Mucosa of descending colon (tissue), 3 donors: ENCODE data around the gene ELF5. TPM values are rescaled to one million over a fixed set of nuclear protein-coding genes. Genes with fewer than 3 reads are reported as not detected.
A peak's percentile ranks its signal among the peaks of the same experiment; 100 is the strongest.

Experiments
- ATAC-seq: fragments of 200-7000 bp; cut with Tn5 transposase; one replicate; pipeline ENCODE4 v1.9.1; 2020; ENCODE audit warnings: mild to moderate bottlenecking, moderate library complexity
- DNase-seq, 3 donors: peaks; one replicate each; pipeline ENCODE4 v3.0.0-alpha.2; 2020
- H3K36me3 ChIP-seq: fragments of 200-600 bp; one replicate; pipeline ENCODE4 v1.8.0; 2021; ENCODE audit warnings: low read depth, mild to moderate bottlenecking
- H3K4me1 ChIP-seq: fragments of 200-600 bp; one replicate; pipeline ENCODE4 v1.8.0; 2021; ENCODE audit warnings: low read depth, mild to moderate bottlenecking
- H3K4me3 ChIP-seq: fragments of 200-600 bp; one replicate; pipeline ENCODE4 v1.8.0; 2021; ENCODE audit warnings: mild to moderate bottlenecking
- H3K9me3 ChIP-seq: fragments of 200-600 bp; one replicate; pipeline ENCODE4 v1.8.0; 2021; ENCODE audit warnings: mild to moderate bottlenecking
- intact Hi-C, 2 donors: fragments of 100-400 bp; cut with DNase I in 1 of 2; cut with micrococcal nuclease in 1 of 2; formaldehyde crosslinking; loops; one replicate each; pipeline versions ENCODE4 v1.11.0 to v1.11.1; 2022; cut with DNase I, micrococcal nuclease
- total RNA-seq, 3 donors: library from RNA; stranded (reverse); fragmentation: NEBNext Ultra II Directional in 2 of 3; extraction: Animal tissue kit (Norgen Biotek cat#: 25700) in 2 of 3; gene quantifications; one replicate each; pipeline versions ENCODE4 v1.2.1 to v1.2.4, GENCODE V29; 2021 to 2023
- TF ChIP-seq, protein P1 (sequence below): fragments of 200-600 bp; IDR thresholded peaks from one replicate; pipeline ENCODE4 v1.8.0; 2022; ENCODE audit warnings: antibody characterized with exemption, mild to moderate bottlenecking
- donor health status: DM: no; HTN: no; CAD: no; lungs with moderate emphysema.
- donor health status: DM: no; HTN: no; CAD: no.
- donor health status: DM: no; HTN: yes; CAD: no.

The ELF5 gene
- total RNA-seq, 3 donors from 2014 or later = not detected

DNA sequence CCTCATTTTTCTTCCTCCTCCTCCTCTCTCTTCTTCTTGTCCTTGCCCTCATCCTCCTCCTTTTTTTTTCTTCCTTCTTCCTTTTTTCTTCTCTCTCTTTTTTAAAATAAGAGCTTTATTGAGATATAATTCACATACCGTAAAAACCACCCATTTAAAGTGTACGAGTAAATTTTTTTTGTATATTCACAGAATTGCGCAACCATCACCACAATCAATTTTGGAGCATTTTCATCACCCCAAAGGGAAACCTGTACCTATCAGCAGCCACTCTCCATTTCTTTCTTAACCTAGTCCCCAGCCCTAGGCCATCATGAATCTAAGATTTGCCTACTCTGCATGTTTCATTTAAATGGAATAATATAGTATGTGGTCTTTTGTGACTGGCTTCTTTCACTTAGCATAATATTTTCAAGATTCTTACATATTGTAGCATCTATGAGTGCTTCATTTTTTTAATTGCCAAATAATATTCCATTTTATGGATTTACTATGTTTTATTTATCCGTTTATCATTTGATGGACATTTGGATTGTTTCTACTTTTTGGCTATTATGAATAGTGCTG is 39.9 kb downstream of the ELF5 start:
- Histone ChIP-seq H3K9me3 (no peaks in the 10 kb centered on the region), H3K36me3 (peaks cover 7% of the 10 kb centered on the region), H3K4me3 (no peak overlapping the region), H3K4me1 (no peaks in the 10 kb centered on the region)
- TF ChIP-seq, protein P1, sequence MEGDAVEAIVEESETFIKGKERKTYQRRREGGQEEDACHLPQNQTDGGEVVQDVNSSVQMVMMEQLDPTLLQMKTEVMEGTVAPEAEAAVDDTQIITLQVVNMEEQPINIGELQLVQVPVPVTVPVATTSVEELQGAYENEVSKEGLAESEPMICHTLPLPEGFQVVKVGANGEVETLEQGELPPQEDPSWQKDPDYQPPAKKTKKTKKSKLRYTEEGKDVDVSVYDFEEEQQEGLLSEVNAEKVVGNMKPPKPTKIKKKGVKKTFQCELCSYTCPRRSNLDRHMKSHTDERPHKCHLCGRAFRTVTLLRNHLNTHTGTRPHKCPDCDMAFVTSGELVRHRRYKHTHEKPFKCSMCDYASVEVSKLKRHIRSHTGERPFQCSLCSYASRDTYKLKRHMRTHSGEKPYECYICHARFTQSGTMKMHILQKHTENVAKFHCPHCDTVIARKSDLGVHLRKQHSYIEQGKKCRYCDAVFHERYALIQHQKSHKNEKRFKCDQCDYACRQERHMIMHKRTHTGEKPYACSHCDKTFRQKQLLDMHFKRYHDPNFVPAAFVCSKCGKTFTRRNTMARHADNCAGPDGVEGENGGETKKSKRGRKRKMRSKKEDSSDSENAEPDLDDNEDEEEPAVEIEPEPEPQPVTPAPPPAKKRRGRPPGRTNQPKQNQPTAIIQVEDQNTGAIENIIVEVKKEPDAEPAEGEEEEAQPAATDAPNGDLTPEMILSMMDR = no peak
- ATAC-seq = no peak
- intact Hi-C loops = no loop called here
- DNase-seq = no peak

DNA sequence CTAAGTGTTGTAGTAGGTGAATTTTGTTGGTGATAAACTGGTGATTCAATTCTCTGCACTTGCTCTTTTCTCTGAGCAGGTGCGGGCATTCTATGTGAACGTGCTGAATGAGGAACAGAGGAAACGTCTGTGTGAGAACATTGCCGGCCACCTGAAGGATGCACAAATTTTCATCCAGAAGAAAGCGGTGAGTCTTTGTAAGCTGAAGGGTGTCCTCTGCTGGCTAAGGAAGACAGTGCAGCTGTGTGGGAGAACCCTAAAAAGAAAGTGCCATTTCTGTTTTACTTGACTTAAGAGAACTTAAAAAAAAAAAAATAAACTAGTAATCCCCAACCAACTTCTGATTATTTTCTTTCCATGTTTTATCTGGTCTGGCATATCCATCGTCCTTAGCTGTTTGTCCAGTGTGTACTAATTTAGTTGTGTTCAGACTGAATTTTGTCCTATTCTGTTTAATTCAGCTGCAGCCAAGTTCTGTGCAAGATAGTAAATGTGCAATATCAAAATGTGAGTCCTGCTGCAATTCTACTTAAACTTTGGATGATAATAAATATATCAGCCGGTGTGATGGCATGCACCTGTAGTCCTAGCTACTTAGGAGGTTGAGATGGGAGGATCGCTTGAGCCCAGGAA is 45.3 kb downstream of the ELF5 start:
- intact Hi-C loops = no loop called here
- peak; percentile 54 for ATAC-seq
- peaks cover 11% of the 10 kb centered on the region for H3K9me3 ChIP-seq
- DNase-seq = peak in 1 of 3 donors; percentile 53
- no peak overlapping the region for H3K4me3 ChIP-seq
- TF ChIP-seq, protein P1 = peak; percentile 26
- H3K4me1 ChIP-seq = no peaks in the 10 kb centered on the region
- peaks cover 7% of the 10 kb centered on the region for H3K36me3 ChIP-seq

DNA sequence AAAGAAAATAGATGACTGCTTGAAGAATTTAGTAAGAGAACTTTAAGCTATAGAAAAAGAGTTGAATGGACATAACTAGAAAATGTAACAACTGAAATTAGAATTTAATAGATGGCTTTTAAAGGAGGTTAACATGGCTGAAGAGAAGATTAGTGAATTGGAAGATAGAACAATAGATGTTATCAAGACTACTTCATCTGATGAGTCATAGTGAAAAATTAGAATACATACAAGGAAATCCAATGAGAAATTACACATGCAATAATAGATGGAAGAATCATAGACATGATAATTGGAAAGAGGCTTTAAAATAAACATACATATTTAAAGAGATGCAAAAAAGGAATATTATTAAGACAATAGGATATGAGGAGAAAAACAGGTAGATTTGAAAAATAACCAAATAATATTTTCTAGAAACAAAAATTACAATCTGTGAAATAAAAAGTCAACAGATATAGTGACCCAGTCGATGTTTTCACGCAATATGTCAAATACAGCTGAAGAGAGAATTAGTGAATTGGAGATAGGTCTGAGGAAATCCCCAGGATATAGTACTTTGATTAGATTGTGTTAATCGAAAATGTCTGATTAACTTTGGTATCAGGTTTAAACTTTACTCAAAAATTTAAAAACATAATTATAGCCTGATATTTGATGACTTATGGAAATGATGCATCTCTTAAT is 46.6 kb downstream of the ELF5 start:
- no peak overlapping the region for H3K4me3 ChIP-seq
- DNase-seq = no peak
- no peak for ATAC-seq
- TF ChIP-seq, protein P1 = no peak
- intact Hi-C loops = no loop called here
- no peaks in the 10 kb centered on the region for H3K4me1 ChIP-seq
- H3K36me3 ChIP-seq = peaks cover 7% of the 10 kb centered on the region
- H3K9me3 ChIP-seq = peaks cover 11% of the 10 kb centered on the region

DNA sequence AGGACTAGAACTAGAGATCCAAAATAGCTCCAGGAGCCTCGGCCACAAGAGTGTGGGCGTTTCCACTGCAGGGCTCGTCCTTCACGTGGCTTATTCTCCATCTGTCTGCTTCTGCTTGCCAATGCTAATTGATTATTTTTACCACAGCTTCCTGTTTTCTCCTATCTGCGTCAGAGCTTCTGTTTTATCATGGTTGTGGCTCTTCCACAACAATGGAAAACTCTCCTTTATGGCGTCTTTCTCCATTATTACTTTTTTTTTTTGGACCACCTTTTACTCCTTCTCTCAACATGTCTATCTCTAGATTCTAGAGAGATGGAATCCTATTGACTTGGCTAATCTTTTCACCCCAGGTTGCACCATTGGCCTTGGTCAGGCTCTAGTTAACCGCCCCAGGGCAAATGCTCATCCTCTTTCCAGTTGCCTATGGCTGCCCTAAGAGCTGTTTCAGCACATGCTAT is 49.0 kb downstream of the ELF5 start:
- Histone ChIP-seq H3K4me3 (no peak overlapping the region), H3K36me3 (no peaks in the 10 kb centered on the region), H3K9me3 (peaks cover 11% of the 10 kb centered on the region), H3K4me1 (no peaks in the 10 kb centered on the region)
- TF ChIP-seq, protein P1 = no peak
- intact Hi-C loops = no loop called here
- DNase-seq (no peak), ATAC-seq (no peak)

DNA sequence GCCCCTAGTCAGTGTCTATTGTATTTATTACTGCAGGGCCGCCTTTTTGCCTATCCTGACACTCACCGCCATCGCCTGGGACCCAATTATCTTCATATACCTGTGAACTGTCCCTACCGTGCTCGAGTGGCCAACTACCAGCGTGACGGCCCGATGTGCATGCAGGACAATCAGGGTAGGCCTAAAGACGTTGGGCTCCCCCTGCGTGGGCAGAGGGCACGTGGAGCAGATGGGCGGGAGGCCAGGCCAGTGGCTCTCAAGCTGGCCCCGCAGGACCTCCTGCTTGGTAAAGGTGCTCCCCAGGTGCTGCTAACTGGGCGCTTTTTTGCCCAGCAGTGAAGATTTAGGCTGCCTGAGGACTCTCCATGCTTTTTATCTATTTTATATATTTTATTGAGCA is 52.4 kb downstream of the ELF5 start:
- TF ChIP-seq, protein P1 = no peak
- Histone ChIP-seq H3K9me3 (peaks cover under 1% of the 10 kb centered on the region), H3K4me3 (no peak overlapping the region), H3K36me3 (peaks cover 9% of the 10 kb centered on the region), H3K4me1 (no peaks in the 10 kb centered on the region)
- ATAC-seq (no peak), DNase-seq (no peak)
- intact Hi-C loops = no loop called here
